ENCODE measurements around the gene APC. TPM values are rescaled to one million over a fixed set of nuclear protein-coding genes. Genes with fewer than 3 reads are reported as not detected.

APC gene
- total RNA-seq, 4 donors from 2014 or later = 70.4 to 91.9 (median 83.1) TPM

- H3K9me3 ChIP-seq = no peaks in the 10 kb centered on the region
- TF ChIP-seq POLR2A (IDR thresholded peaks at IDR 0.05) (no peak), EP300 (IDR thresholded peaks at IDR 0.05) (no peak), CTCF (IDR thresholded peaks at IDR 0.05) (no peak)
- DNase-seq (ENCODE audit: low spot score in 2 of 2) = no peak
- no peaks in the 10 kb centered on the region for H3K36me3 ChIP-seq
- H3K4me1 ChIP-seq = peaks cover 0 to 40% (median 0%) of the 10 kb centered on the region in 4 donors
- no peaks in the 10 kb centered on the region for H3K27me3 ChIP-seq
- WGBS, 2 donors = 0 to 40% methylated on average over 1 of the region's 1 CpG
- no peak overlapping the region for H3K4me3 ChIP-seq
- peak overlapping the region in 2 of 4 donors; percentile 39 to 45 for H3K27ac ChIP-seq
Measured at GRCh38 chr5:112735702-112736101, 2.0 kb upstream of the APC start.

GRCh38 chr5:112737070-112737462, 619 bp upstream of the APC start:
- no peaks in the 10 kb centered on the region for H3K27me3 ChIP-seq
- no peaks in the 10 kb centered on the region for H3K9me3 ChIP-seq
- no peaks in the 10 kb centered on the region for H3K36me3 ChIP-seq
- TF ChIP-seq CTCF (IDR thresholded peaks at IDR 0.05) = no peak
- TF ChIP-seq EP300 (IDR thresholded peaks at IDR 0.05) = no peak
- no peak for TF ChIP-seq POLR2A (IDR thresholded peaks at IDR 0.05)
- peak overlapping the region; percentile 1 to 79 (median 68) for H3K27ac ChIP-seq
- 17 to 28% methylated on average over 3 of the region's 3 CpGs for WGBS, 2 donors
- no peak for DNase-seq (ENCODE audit: low spot score in 2 of 2)
- H3K4me3 ChIP-seq = peak overlapping the region; percentile 49 to 70 (median 62)
- peaks cover 0 to 41% (median 0%) of the 10 kb centered on the region in 4 donors for H3K4me1 ChIP-seq

GRCh38 chr5:112738191-112738560, 491 bp downstream of the APC start:
- Histone ChIP-seq H3K4me3 (peak overlapping the region; percentile 49 to 70 (median 62)), H3K27me3 (no peaks in the 10 kb centered on the region), H3K27ac (peak overlapping the region; percentile 1 to 79 (median 68)), H3K4me1 (peaks cover 0 to 52% (median 0%) of the 10 kb centered on the region in 4 donors), H3K36me3 (no peaks in the 10 kb centered on the region), H3K9me3 (no peaks in the 10 kb centered on the region)
- DNase-seq (ENCODE audit: low spot score in 2 of 2) = no peak
- no peak for TF ChIP-seq CTCF (IDR thresholded peaks at IDR 0.05)
- TF ChIP-seq POLR2A (IDR thresholded peaks at IDR 0.05) = no peak
- TF ChIP-seq EP300 (IDR thresholded peaks at IDR 0.05) = no peak
- WGBS, 2 donors = 12 to 13% methylated on average over 5 of the region's 5 CpGs

DNA sequence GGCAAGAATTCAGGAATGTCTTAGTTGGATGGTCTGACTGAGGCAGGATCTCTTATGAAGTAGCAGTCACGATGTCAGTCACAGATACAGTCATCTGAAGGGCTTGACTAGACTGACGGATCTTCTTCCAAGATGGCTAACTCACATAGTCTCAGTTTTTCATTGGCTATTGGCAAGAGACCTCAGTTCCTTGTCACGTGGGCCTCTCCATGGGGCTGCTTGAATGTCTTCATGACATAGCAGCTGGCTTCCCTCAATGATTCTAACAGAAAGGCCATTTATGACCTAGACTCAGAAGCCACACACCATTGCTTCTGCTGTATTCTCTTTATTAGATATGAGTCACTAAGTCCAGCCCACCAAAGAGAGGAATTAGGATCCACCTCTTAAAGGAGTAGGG, 4.7 kb downstream of the APC start:
- WGBS, 2 donors = 75 to 77% methylated on average over 3 of the region's 3 CpGs
- no peaks in the 10 kb centered on the region for H3K27me3 ChIP-seq
- TF ChIP-seq EP300 (IDR thresholded peaks at IDR 0.05) = no peak
- no peak for TF ChIP-seq CTCF (IDR thresholded peaks at IDR 0.05)
- TF ChIP-seq POLR2A (IDR thresholded peaks at IDR 0.05) = no peak
- H3K4me1 ChIP-seq = peaks cover 0 to 36% (median 0%) of the 10 kb centered on the region in 4 donors
- H3K9me3 ChIP-seq = no peaks in the 10 kb centered on the region
- no peaks in the 10 kb centered on the region for H3K36me3 ChIP-seq
- no peak for DNase-seq (ENCODE audit: low spot score in 2 of 2)
- H3K27ac ChIP-seq = no peak overlapping the region
- H3K4me3 ChIP-seq = no peak overlapping the region

GRCh38 chr5:112743631-112744030, 5.9 kb downstream of the APC start:
- no peaks in the 10 kb centered on the region for H3K27me3 ChIP-seq
- 74 to 78% methylated on average over 4 of the region's 4 CpGs for WGBS, 2 donors
- H3K9me3 ChIP-seq = no peaks in the 10 kb centered on the region
- TF ChIP-seq CTCF (IDR thresholded peaks at IDR 0.05) (no peak), EP300 (IDR thresholded peaks at IDR 0.05) (no peak), POLR2A (IDR thresholded peaks at IDR 0.05) (no peak)
- no peak for DNase-seq (ENCODE audit: low spot score in 2 of 2)
- no peak overlapping the region for H3K4me3 ChIP-seq
- no peak overlapping the region for H3K27ac ChIP-seq
- no peaks in the 10 kb centered on the region for H3K36me3 ChIP-seq
- peaks cover 0 to 27% (median 0%) of the 10 kb centered on the region in 4 donors for H3K4me1 ChIP-seq
